Activated CD4-positive, alpha-beta T cell treated with anti-CD3 and anti-CD28 coated beads, Interleukin-2, amount 50 U/mL, for 4 hours (primary cell): ENCODE data around the gene ZBTB34.

Experiments
- DNase-seq, 2 experiments: peaks; one replicate each; pipeline ENCODE4 v3.0.0-alpha.2; 2020

The ZBTB34 gene

DNA sequence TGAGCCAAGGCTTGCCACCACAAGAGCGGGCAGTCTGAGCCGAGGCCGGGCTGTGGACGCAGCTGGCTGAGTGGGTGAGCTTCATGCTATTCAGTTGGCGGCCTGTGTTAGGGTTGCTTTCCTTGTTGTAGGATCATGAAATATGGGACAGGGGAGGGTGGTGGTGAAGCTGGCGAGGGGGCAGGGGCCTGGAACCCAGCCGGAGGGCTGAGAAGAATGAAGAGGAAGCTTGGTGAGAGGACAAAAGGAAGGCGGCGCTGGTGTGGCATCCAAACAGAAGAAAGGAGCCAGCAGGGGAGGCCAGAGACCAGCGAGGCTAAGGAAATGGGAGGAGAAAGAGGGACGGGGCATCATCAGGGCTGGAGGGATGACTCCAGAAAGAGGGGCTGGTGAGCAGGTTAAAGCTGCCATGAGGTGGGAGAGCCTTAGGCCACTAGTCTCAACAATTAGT lies 72.5 kb downstream of the ZBTB34 start:
- DNase-seq = no peak

DNA sequence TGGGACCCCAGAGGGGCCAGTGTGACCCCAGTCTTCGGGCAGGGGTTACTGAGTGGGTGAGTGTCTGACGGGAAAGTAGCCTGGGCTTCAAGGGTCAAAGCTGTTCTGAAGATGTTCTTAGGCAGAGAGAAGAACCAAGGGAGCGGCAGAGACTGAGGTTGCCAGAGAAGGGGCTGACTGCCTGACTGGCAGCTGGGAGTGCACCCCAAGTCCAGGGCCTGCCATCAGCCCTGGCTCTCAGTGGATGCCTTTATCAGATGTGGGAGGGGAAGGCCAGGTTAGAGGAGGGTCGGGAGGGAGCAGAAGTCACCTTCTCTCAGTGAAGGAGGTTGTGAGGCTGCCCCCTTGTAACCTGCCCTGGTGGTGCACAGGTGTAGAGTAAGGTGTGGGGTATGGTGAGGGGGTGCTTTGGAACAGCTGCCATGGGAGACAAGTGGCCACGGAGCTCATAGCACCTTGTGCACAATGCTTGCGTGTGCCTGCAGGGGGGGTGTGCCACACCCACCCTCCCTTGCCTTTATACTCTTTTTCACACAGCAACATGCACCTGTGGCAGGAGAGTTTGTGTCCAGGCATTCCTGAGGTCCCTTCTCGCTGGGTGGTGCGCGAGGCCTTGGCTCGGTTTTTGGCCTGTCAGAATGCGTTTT lies 73.0 kb downstream of the ZBTB34 start:
- DNase-seq = no peak

DNA sequence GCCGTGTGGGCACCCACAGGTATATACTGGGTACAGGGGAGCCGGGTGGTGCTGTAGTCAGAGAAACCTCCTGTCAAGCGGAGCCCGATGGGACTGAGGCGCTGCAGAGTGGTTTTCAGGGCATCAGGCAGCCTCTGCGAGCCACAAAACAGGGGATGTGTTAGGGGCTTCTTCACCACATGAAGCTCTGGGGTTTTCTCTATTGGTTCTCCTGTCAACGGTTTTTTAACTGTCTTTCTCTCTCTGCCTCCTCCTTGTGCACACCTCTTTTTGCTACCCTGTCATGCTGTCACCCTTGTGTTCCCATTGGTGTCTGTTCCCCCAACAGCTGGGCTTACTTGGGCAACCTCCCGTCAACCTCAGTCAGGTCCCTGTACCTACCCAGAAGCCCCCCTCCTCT lies 74.0 kb downstream of the ZBTB34 start:
- DNase-seq = no peak
